ENCODE data around the gene SCARF2.

The SCARF2 gene

DNA sequence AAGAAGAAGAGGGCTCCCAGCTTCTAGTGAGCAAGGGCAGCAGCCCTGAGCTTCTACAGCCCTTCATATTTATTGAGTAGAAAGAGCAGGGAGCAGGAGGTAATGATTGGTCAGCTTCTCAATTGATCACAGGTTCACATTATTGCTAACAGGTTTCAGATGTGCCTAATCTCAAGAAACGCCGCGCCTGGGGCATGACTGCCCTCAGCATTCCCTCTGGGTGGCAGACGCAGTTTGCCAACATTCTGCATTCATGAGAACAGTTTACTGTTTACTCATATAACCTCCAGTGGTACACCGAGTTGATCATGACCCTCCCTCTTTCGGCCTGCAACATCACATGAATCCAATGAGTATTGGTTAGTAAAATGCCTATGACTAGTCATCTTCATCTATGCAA, 48.3 kb downstream of the SCARF2 start:
- DNase-seq (ENCODE audit: low read depth), result no peak
- H3K4me3 ChIP-seq (ENCODE audit: control insufficient read depth, low read depth, low read length), result no peak overlapping the region
- TF ChIP-seq, protein P1, sequence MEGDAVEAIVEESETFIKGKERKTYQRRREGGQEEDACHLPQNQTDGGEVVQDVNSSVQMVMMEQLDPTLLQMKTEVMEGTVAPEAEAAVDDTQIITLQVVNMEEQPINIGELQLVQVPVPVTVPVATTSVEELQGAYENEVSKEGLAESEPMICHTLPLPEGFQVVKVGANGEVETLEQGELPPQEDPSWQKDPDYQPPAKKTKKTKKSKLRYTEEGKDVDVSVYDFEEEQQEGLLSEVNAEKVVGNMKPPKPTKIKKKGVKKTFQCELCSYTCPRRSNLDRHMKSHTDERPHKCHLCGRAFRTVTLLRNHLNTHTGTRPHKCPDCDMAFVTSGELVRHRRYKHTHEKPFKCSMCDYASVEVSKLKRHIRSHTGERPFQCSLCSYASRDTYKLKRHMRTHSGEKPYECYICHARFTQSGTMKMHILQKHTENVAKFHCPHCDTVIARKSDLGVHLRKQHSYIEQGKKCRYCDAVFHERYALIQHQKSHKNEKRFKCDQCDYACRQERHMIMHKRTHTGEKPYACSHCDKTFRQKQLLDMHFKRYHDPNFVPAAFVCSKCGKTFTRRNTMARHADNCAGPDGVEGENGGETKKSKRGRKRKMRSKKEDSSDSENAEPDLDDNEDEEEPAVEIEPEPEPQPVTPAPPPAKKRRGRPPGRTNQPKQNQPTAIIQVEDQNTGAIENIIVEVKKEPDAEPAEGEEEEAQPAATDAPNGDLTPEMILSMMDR (conservative IDR thresholded peaks at IDR 0.05; ENCODE audit: control insufficient read depth, insufficient read depth, low read depth, low read length), result no peak

DNA sequence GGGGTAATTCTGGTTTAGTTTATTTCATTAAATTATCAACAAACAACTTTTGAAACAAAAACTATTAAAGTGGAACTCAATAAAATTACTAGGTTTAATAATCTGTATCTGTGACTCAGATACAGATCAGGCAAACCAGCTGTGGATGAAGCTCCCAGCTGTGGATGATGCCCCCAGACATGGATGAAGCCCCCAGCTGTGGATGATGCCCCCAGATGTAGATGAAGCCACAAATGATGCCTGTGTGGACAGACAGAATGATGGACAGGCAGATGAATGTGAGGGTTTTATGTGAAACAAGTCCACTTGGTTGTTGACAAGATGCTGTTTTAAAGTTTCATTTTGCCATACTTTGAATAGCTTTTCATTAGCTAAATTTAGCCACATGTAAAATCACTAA, 49.4 kb downstream of the SCARF2 start:
- H3K4me3 ChIP-seq (ENCODE audit: control insufficient read depth, low read depth, low read length), result no peak overlapping the region
- no peak for DNase-seq (ENCODE audit: low read depth)
- TF ChIP-seq, protein P1 (conservative IDR thresholded peaks at IDR 0.05; ENCODE audit: control insufficient read depth, insufficient read depth, low read depth, low read length), result no peak

DNA sequence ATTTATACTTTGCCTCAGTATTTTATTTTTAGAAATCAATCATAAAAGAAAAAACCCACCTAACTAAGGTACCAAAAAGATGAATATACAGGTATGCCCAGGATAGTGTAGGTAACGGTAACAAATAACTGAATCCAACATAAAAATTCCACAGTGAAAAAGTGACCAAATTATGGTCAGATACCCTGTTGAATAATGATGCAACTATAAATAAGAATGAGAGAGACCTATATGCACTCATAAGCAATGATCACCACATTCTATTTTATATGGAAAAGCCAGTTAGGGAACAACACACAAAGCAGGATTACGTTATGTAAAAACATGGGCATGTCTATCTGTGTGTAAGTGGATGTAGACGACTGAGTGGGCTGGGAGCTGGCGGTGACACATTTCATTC, 50.7 kb downstream of the SCARF2 start:
- TF ChIP-seq, protein P1 (conservative IDR thresholded peaks at IDR 0.05; ENCODE audit: control insufficient read depth, insufficient read depth, low read depth, low read length), result no peak
- no peak overlapping the region for H3K4me3 ChIP-seq (ENCODE audit: control insufficient read depth, low read depth, low read length)
- no peak for DNase-seq (ENCODE audit: low read depth)

DNA sequence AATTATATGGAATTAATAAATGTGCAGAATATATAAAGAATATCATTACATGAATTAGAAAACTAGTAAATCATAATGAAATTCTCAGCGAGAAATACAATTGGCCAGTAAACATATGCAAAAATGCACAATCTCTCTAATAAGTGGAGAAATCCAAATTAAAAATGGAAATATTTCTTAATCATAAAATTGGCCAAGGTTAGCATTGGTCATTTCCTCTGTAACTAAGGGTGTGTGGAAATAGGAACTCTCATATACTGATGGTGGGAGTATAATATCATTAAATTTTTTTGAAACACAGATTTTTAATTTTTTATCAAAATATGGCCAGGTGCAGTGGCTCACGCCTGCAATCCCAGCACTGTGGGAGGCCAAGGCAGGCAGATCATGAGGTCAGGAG, 51.3 kb downstream of the SCARF2 start:
- no peak overlapping the region for H3K4me3 ChIP-seq (ENCODE audit: control insufficient read depth, low read depth, low read length)
- DNase-seq (ENCODE audit: low read depth), result no peak
- TF ChIP-seq, protein P1 (conservative IDR thresholded peaks at IDR 0.05; ENCODE audit: control insufficient read depth, insufficient read depth, low read depth, low read length), result no peak

DNA sequence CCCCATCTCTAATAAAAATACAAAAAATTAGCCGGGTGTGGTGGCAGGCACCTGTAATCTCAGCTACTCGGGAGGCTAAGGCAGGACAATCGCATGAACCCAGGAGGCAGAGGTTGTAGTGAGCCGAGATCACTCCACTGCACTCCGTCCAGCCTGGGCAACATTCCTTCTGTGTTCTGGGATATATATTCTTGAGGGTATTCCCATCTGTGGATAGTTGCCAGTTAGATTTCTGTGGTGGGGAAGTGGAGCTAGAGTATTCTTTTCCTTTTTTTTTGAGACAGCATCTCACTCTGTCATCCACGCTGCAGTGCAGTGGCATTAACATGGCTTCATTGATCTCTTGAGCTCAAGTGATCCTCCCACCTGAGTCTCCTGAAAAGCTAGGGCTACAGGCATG, 52.8 kb downstream of the SCARF2 start:
- no peak overlapping the region for H3K4me3 ChIP-seq (ENCODE audit: control insufficient read depth, low read depth, low read length)
- TF ChIP-seq, protein P1 (conservative IDR thresholded peaks at IDR 0.05; ENCODE audit: control insufficient read depth, insufficient read depth, low read depth, low read length), result no peak
- no peak for DNase-seq (ENCODE audit: low read depth)

DNA sequence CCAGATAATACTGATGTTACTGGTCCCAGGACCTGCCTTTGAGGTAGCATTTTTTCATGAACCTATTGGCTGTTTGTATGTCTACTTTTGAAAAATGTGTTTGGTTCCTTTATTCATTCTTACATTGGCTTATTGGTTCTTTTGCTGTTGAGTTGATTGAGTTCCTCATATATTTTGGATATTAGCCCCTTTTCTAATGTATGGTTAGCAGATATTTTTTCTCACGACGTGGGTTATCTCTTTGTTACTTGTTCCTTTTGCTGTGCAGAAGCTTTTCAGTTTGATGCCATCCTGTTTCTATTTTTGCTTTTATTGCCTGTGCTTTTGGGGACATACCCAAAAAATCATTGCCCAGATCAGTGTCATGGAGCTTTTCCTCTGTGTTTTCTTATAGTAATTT, 53.5 kb downstream of the SCARF2 start:
- TF ChIP-seq, protein P1 (conservative IDR thresholded peaks at IDR 0.05; ENCODE audit: control insufficient read depth, insufficient read depth, low read depth, low read length), result no peak
- DNase-seq (ENCODE audit: low read depth), result no peak
- no peak overlapping the region for H3K4me3 ChIP-seq (ENCODE audit: control insufficient read depth, low read depth, low read length)

DNA sequence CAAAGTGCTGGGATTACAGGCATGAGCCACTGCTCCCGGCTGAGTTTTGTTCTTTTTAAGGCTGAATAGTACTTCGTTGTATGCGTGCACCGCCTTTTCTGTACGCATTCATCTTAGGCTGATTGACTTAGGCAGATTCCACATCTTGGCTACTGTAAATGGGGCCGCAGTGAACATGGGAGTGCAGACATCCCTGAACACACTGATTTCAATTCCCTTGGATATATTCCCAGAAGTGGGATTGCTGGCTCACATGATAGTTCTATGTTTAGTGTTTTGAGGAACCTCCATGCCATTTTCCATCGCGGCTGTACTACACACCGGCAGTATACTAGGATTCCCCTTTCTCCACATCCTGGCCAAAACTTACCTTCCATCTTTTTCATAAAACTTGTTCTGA, 54.1 kb downstream of the SCARF2 start:
- DNase-seq (ENCODE audit: low read depth), result no peak
- TF ChIP-seq, protein P1 (conservative IDR thresholded peaks at IDR 0.05; ENCODE audit: control insufficient read depth, insufficient read depth, low read depth, low read length), result no peak
- H3K4me3 ChIP-seq (ENCODE audit: control insufficient read depth, low read depth, low read length), result no peak overlapping the region

All from fibroblast of mammary gland (primary cell).